CD14-positive monocyte (primary cell): ENCODE measurements around the gene PTK6. TPM values are rescaled to one million over a fixed set of nuclear protein-coding genes. Genes with fewer than 3 reads are reported as not detected.

Experiments used
- DNase-seq, 3 donors: peaks; one replicate each; pipeline ENCODE4 v3.0.0-alpha.2; 2011 to 2022
- H2AFZ ChIP-seq: 2 replicates; pipeline ENCODE4 v1.6.0; 2012; ENCODE audit warnings: mild to moderate bottlenecking, low read depth, low read length, inconsistent platforms; ENCODE audit not compliant: insufficient read depth, poor library complexity, severe bottlenecking
- H3K27ac ChIP-seq, 2 donors: 1 replicate in 1 of 2; 2 replicates in 1 of 2; pipeline ENCODE4 v1.5.1; 2012 to 2013; ENCODE audit warnings: low read length in 2 of 2, control low read depth in 1 of 2, inconsistent platforms in 1 of 2, low read depth in 1 of 2, mild to moderate bottlenecking in 1 of 2
- H3K27me3 ChIP-seq, 2 donors: one replicate each; pipeline versions ENCODE4 v1.6.0 to v1.6.1; 2011 to 2013; ENCODE audit warnings: low read length in 2 of 2; ENCODE audit not compliant: control insufficient read depth in 2 of 2, insufficient read depth in 2 of 2
- H3K36me3 ChIP-seq, 2 donors: replicated peaks in 1 of 2; 1 replicate in 1 of 2; 2 replicates in 1 of 2; pipeline versions ENCODE4 v1.5.1 to v1.6.1; 2012 to 2013; ENCODE audit warnings: low read length in 2 of 2, control low read depth in 1 of 2, inconsistent platforms in 1 of 2, mild to moderate bottlenecking in 1 of 2; ENCODE audit not compliant: insufficient read depth in 2 of 2, control insufficient read depth in 1 of 2
- H3K4me1 ChIP-seq, 2 donors: 1 replicate in 1 of 2; 2 replicates in 1 of 2; pipeline versions ENCODE4 v1.5.1 to v1.6.1; 2012 to 2013; ENCODE audit warnings: low read length in 2 of 2, control low read depth in 1 of 2, inconsistent platforms in 1 of 2, mild to moderate bottlenecking in 1 of 2, moderate library complexity in 1 of 2; ENCODE audit not compliant: insufficient read depth in 2 of 2, control insufficient read depth in 1 of 2
- H3K4me2 ChIP-seq: replicated peaks from 2 replicates; pipeline ENCODE3; 2012; ENCODE audit warnings: low read length, moderate library complexity, mild to moderate bottlenecking; ENCODE audit not compliant: poor library complexity, severe bottlenecking; ENCODE audit errors: extremely low read depth
- H3K4me3 ChIP-seq, 3 experiments: fragments of 200-600 bp in 1 of 3; sonication (generic) in 1 of 3; replicated peaks in 1 of 3; 1 replicate in 2 of 3; 2 replicates in 1 of 3; pipeline ENCODE4 v1.5.1; 2011 to 2013; ENCODE audit warnings: low read length in 3 of 3, mild to moderate bottlenecking in 3 of 3, control low read depth in 2 of 3, low read depth in 2 of 3, inconsistent platforms in 1 of 3, moderate library complexity in 1 of 3
- H3K79me2 ChIP-seq: 2 replicates; pipeline ENCODE4 v1.6.0; 2012; ENCODE audit warnings: mild to moderate bottlenecking, control low read depth, inconsistent platforms, low read length, moderate library complexity; ENCODE audit not compliant: insufficient read depth
- H3K9ac ChIP-seq: 2 replicates; pipeline ENCODE4 v1.6.0; 2017; ENCODE audit warnings: low read length, mild to moderate bottlenecking; ENCODE audit not compliant: insufficient read depth, poor library complexity, severe bottlenecking
- H3K9me3 ChIP-seq, 2 donors: replicated peaks in 1 of 2; 1 replicate in 1 of 2; 2 replicates in 1 of 2; pipeline versions ENCODE4 v1.5.1 to v1.6.1; 2012 to 2013; ENCODE audit warnings: low read length in 2 of 2, control low read depth in 1 of 2; ENCODE audit not compliant: control insufficient read depth in 1 of 2, insufficient read depth in 1 of 2
- H4K20me1 ChIP-seq: 2 replicates; pipeline ENCODE4 v1.6.0; 2012; ENCODE audit warnings: mild to moderate bottlenecking, low read length, control low read depth, moderate library complexity; ENCODE audit not compliant: insufficient read depth
- H3K27ac Mint-ChIP-seq, 7 donors: one replicate each; pipeline ENCODE4 v1.8.0; 2020; ENCODE audit warnings: mild to moderate bottlenecking in 7 of 7, mixed read lengths in 7 of 7, moderate library complexity in 6 of 7, inconsistent platforms in 2 of 7
- H3K27me3 Mint-ChIP-seq, 3 donors: one replicate each; pipeline ENCODE4 v1.8.0; 2021 to 2022; ENCODE audit warnings: low read depth in 3 of 3, mild to moderate bottlenecking in 3 of 3, mixed read lengths in 3 of 3, moderate library complexity in 3 of 3, inconsistent platforms in 1 of 3
- H3K36me3 Mint-ChIP-seq, 2 donors: one replicate each; pipeline ENCODE4 v1.8.0; 2020; ENCODE audit warnings: mixed read lengths in 2 of 2, inconsistent platforms in 1 of 2, mild to moderate bottlenecking in 1 of 2
- H3K4me1 Mint-ChIP-seq: one replicate; pipeline ENCODE4 v1.8.0; 2020; ENCODE audit warnings: mild to moderate bottlenecking, mixed read lengths
- H3K4me3 Mint-ChIP-seq, 2 donors: one replicate each; pipeline ENCODE4 v1.8.0; 2020; ENCODE audit warnings: mild to moderate bottlenecking in 2 of 2, mixed read lengths in 2 of 2, moderate library complexity in 1 of 2
- H3K9me3 Mint-ChIP-seq, 7 donors: one replicate each; pipeline ENCODE4 v1.8.0; 2020 to 2022; ENCODE audit warnings: mixed read lengths in 7 of 7, mild to moderate bottlenecking in 6 of 7, moderate library complexity in 6 of 7, inconsistent platforms in 2 of 7
- WGBS: methylation state at CpG from one replicate; pipeline ENCODE4 v1.1.5; 2013; ENCODE audit warnings: missing lambda C conversion rate; ENCODE audit not compliant: insufficient coverage; 5-methylcytosine and 5-hydroxymethylcytosine counted together
- intact Hi-C, 2 donors: fragments of 100-400 bp; cut with micrococcal nuclease; formaldehyde crosslinking; loops; one replicate each; pipeline versions ENCODE4 v1.15.0 to v1.15.1; 2023
- polyA plus RNA-seq, 3 donors: library from polyadenylated mRNA; depleted of rRNA in 1 of 3; unstranded in 2 of 3; stranded (reverse) in 1 of 3; fragments of 300-500 nt in 2 of 3; fragments of >200 nt in 1 of 3; fragmentation: Illumina TruSeq in 2 of 3; gene quantifications; 1 replicate in 2 of 3; 2 replicates in 1 of 3; pipeline ENCODE4 v1.2.3, GENCODE V29; 2012 to 2021
- TF ChIP-seq, protein P1 (sequence below): fragments of 200-600 bp; IDR thresholded peaks from one replicate; pipeline ENCODE4 v1.8.0; 2022; ENCODE audit warnings: antibody characterized with exemption, mild to moderate bottlenecking

Gene PTK6
- polyA plus RNA-seq, 3 donors = 0.66 to 4.1 (median 1.5) TPM

- WGBS = 96% methylated on average over 6 of the region's 9 CpGs
- H3K27me3 ChIP-seq = no peaks in the 10 kb centered on the region
- peaks cover 7 to 28% (median 16%) of the 10 kb centered on the region in 3 donors for H3K27me3 Mint-ChIP-seq
- H3K36me3 ChIP-seq = no peaks in the 10 kb centered on the region
- no peak for DNase-seq
- H3K4me1 ChIP-seq = peaks cover 6 to 15% of the 10 kb centered on the region in 2 donors
- TF ChIP-seq, protein P1, sequence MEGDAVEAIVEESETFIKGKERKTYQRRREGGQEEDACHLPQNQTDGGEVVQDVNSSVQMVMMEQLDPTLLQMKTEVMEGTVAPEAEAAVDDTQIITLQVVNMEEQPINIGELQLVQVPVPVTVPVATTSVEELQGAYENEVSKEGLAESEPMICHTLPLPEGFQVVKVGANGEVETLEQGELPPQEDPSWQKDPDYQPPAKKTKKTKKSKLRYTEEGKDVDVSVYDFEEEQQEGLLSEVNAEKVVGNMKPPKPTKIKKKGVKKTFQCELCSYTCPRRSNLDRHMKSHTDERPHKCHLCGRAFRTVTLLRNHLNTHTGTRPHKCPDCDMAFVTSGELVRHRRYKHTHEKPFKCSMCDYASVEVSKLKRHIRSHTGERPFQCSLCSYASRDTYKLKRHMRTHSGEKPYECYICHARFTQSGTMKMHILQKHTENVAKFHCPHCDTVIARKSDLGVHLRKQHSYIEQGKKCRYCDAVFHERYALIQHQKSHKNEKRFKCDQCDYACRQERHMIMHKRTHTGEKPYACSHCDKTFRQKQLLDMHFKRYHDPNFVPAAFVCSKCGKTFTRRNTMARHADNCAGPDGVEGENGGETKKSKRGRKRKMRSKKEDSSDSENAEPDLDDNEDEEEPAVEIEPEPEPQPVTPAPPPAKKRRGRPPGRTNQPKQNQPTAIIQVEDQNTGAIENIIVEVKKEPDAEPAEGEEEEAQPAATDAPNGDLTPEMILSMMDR = no peak
- peaks cover 12 to 17% of the 10 kb centered on the region in 2 donors for H3K36me3 Mint-ChIP-seq
- no peak overlapping the region for H3K27ac Mint-ChIP-seq
- no peak overlapping the region for H3K9ac ChIP-seq
- H2AFZ ChIP-seq = no peak overlapping the region
- peaks cover 11 to 12% of the 10 kb centered on the region in 2 donors for H3K9me3 ChIP-seq
- H3K4me1 Mint-ChIP-seq = peaks cover 12% of the 10 kb centered on the region
- no peaks in the 10 kb centered on the region for H3K79me2 ChIP-seq
- no peak overlapping the region for H3K4me2 ChIP-seq
- intact Hi-C loops = loop anchor here in 1 of 2 donors (10.0 kb wide), 1 partner anchor 538 kb away; the partner anchor contains the start of gene TCEA2
- H4K20me1 ChIP-seq = peaks cover 5% of the 10 kb centered on the region
- H3K4me3 ChIP-seq = no peak overlapping the region
- peak overlapping the region in 1 of 2 donors; percentile 26 for H3K4me3 Mint-ChIP-seq
- H3K9me3 Mint-ChIP-seq = peaks cover 13 to 18% (median 18%) of the 10 kb centered on the region in 7 donors
- no peak overlapping the region for H3K27ac ChIP-seq
Observed at GRCh38 chr20:63527184-63527583, 10.0 kb downstream of the PTK6 start.

- Histone ChIP-seq H3K27ac (no peak overlapping the region), H3K4me1 (peaks cover 14 to 24% of the 10 kb centered on the region in 2 donors), H3K4me2 (no peak overlapping the region), H3K27me3 (no peaks in the 10 kb centered on the region), H3K79me2 (peaks cover 7% of the 10 kb centered on the region), H3K9me3 (peaks cover 11 to 12% of the 10 kb centered on the region in 2 donors), H4K20me1 (peaks cover 13% of the 10 kb centered on the region), H3K9ac (no peak overlapping the region), H3K4me3 (no peak overlapping the region), H2AFZ (no peak overlapping the region), H3K36me3 (no peaks in the 10 kb centered on the region)
- intact Hi-C loops = loop anchor here in 1 of 2 donors (10.0 kb wide), 1 partner anchor 539 kb away; the partner anchor contains the start of gene TCEA2
- Mint-ChIP-seq H3K27ac (no peak overlapping the region), H3K9me3 (peaks cover 13 to 20% (median 18%) of the 10 kb centered on the region in 7 donors), H3K4me1 (peaks cover 17% of the 10 kb centered on the region), H3K36me3 (peaks cover 12 to 21% of the 10 kb centered on the region in 2 donors), H3K4me3 (no peak overlapping the region), H3K27me3 (peaks cover 7 to 27% (median 15%) of the 10 kb centered on the region in 3 donors)
- DNase-seq = peak in 2 of 3 donors; percentile 12 to 14
- whole genome bisulfite sequencing = 50% methylated on average over 1 of the region's 2 CpGs
- TF ChIP-seq, protein P1 = no peak
Observed at GRCh38 chr20:63525971-63526370, 11.2 kb downstream of the PTK6 start.
